NCI-H1105 (cell line): ENCODE results near the gene CACNA1H.
"Not testable (repeated sequence)": the region's sequence is repeated elsewhere in the genome, so short reads cannot be mapped to it uniquely, and the experiment has no call there.

Source experiments
- DNase-seq: peaks from one replicate; lab custom pipeline; 2025; lab: John Stamatoyannopoulos, UW

Gene CACNA1H

DNA sequence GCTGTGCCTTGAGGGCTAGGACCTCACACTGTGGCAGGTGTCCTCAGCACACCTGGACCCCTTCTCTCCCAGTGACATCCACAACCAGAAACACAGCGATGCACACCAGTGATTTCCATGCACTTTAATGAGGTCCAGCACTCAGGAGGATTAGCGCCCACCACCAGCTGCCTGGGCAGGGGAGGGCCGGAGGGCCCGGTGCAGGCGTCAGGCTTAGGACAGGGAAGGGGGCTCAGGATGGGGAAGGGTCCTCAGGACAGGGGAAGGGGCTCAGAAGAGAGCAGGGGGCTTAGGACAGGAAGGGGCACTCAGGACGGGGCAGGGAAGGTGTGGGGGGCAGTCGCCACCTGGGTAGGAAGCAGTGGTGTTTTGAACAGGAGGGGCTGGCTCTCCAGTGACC, 75.3 kb downstream of the CACNA1H start:
- not testable (repeated sequence) for DNase-seq

DNA sequence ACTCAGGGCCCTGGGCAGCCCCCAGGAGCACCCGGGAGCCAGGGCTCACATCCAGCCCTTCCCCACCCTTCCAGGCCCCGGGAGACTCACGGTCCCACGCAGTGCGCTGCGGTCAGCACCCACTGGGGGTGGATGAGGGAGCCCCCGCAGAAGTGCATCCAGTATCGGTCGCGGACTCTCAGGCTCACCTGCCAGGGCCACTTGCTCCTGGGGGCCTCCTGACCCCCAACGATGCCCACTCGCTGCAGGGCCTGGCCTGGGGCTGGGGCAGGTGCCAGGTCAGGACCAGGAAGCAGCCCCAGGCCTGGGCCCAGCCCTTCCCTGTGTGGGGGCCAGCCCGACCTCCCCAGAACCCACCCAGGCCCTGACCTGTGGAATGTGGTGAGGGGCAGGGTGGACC, 76.6 kb downstream of the CACNA1H start:
- DNase-seq = not testable (repeated sequence)

DNA sequence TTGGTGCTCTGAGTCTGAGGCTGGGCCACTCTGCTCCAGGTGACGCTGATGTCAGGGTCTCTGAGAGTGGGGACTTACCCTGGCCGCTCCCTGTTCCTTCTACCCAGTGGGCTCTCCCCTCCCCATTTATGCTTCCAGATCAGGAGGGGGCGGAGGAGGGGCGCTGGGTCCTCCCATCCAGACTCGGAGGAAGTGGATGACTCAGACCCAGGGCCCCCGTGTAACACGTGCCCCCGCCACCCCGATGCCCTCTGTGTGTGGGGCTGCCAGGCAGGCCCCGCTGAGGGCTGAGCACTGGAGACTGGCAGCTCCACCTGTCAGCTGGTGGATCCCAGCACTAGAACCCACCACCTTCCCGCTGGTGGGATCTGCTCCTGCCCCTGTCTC, 77.2 kb downstream of the CACNA1H start, which contains the start of gene TPSB2:
Gene TPSB2 (minus strand): TSS at position 101 of the 387 bp plus-strand sequence. CDS start 233 bp downstream, outside the sequence.
- not testable (repeated sequence) for DNase-seq

DNA sequence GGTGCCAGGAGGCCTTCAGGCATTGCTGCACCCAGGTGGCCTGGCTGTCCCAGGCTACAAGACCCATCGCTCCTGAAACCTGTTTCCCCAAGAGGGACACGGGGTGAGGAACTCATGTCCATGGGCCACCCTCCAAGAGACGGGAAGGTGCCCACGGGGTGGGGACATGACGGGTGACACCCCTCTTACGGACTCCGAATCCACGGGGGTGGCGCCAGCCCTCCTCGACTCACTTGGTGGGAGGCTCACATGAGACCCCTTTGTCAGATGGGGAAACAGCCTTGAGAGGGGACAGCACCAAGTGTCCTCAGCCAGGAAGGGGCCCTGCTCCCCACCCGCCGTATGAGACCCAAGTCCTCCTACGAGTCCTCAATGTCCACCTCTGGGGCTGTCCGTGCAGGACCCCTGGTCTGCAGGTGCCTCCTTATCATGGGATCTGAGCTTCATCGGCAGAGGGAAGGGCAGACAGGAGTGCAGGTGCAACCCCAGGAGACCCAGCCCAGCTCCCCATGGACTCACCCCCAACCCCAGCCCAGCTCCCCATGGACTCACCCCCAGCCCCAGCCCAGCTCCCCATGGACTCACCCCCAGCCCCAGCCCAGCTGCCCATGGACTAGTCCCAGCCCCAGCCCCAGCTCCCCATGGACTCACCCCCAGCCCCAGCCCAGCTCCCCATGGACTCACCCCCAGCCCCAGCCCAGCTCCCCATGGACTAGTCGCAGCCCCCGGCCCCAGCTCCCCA, 77.7 kb downstream of the CACNA1H start:
- DNase-seq = not testable (repeated sequence)

DNA sequence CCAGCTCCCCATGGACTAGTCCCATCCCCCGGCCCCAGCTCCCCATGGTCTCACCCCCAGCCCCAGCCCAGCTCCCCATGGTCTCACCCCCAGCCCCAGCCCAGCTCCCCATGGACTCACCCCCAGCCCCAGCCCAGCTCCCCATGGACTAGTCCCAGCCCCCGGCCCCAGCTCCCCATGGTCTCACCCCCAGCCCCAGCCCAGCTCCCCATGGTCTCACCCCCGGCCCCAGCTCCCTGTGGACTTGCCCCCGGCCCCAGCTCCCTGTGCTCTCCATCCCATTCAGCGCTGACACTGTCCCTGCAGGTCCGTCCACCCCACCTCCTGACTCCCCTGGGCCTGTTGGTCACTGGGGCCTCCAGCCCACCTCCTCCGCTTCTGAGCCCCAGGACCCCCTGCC, 78.4 kb downstream of the CACNA1H start:
- DNase-seq = not testable (repeated sequence)

DNA sequence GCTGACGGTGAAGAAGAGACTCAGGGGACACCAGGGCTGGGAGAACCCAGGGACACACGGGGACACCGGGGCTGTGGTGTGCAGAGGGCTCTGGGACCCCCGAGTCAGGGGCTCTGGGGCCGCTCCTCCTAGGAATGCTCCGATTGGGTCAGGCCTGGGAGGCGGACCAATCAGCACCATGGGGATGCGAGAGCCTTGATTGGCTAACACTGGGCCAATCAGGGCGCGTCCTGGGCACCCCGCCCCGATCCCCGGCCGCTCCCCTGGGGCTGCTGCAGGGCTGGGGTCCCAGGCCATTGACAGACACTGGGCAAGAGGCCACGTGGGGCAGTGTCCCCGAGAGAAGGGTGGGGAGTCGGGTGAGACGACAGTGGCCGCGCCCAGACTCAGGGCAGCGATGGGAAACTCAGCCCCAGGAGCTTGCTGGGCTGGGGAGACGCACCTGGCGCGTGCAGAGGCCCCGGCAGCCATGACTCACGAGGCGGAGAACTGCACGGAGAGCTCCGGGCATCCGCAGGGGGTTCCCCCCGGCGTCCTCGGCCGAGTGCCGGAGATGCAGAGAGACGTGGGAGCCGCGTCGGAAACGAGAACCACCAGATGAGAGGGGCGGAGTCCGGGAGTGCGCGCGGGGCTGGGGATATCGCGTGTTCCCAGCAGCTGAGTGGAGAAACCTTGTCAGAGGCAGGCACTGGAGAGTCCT, 79.3 kb downstream of the CACNA1H start:
- not testable (repeated sequence) for DNase-seq

DNA sequence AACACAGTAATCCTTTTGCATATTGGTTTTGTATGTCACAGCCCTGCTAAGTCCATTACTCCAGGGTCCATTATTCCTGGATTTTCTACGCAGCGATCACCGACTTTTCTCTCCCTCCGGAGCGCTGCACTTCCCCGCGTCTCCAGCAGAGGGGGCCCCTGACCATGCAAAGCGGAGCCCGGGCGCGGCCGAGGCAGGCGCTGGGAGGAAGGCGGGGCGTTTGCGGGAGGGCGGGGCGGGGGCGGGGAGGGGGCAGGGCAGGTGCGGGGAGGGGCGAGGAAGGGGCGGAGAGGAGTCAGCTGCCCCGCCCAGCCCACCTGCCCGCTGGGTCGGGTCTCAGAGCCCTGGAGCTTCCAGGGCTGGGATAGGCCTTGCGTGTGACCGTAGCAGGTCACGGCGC, 83.8 kb downstream of the CACNA1H start:
- not testable (repeated sequence) for DNase-seq

DNA sequence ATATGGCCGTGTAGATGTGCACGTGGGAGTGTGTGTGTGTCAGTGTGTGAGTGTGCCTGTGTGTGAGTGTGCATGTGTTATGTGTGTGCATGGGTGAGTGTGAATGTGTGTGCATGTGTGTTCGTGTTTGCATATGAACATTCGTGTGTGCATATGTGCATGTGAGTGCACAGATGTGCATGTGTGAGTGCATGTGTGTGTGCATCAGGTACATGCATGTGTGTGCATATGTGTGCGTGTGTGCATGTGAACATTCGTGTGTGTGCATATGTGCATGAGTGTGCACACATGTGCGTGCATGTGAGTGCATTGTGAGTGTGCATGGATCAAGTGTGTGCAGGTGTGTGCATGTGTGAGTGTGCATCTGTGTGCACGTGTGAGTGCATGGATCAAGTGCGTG, 85.1 kb downstream of the CACNA1H start:
- DNase-seq = no peak

DNA sequence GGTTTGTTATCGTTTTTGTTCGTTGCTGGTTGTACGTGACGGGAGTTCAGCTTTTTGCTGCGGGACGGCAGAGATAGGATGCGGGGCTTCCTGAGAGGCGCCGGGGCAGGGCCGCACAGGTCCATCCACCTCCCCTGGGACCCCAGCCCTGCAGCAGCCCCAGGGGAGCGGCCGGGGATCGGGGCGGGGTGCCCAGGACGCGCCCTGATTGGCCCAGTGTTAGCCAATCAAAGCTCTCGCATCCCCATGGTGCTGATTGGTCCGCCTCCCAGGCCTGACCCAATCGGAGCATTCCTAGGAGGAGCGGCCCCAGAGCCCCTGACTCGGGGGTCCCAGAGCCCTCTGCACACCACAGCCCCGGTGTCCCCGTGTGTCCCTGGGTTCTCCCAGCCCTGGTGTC, 86.0 kb downstream of the CACNA1H start:
- DNase-seq = not testable (repeated sequence)

DNA sequence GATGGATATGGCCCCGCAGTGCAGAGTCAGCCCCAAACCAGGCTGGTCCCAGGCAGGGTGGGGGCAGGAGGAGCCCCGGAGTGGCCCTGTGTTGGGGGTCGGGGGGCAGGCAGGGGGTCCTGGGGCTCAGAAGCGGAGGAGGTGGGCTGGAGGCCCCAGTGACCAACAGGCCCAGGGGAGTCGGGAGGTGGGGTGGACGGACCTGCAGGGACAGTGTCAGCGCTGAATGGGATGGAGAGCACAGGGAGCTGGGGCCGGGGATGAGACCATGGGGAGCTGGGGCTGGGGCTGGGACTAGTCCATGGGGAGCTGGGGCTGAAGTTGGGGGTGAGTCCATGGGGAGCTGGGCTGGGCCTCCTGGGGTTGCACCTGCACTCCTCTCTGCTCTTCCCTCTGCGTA, 86.7 kb downstream of the CACNA1H start:
- DNase-seq = not testable (repeated sequence)

DNA sequence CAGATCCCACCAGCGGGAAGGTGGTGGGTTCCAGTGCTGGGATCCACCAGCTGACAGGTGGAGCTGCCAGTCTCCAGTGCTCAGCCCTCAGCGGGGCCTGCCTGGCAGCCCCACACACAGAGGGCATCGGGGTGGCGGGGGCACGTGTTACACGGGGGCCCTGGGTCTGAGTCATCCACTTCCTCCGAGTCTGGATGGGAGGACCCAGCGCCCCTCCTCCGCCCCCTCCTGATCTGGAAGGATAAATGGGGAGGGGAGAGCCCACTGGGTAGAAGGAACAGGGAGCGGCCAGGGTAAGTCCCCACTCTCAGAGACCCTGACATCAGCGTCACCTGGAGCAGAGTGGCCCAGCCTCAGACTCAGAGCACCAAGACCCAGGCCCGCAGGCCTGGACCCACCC, 87.5 kb downstream of the CACNA1H start, which contains the start of gene TPSAB1:
Gene TPSAB1 (plus strand): TSS at position 270 of the 400 bp plus-strand sequence. CDS start 234 bp downstream, outside the sequence.
- DNase-seq = not testable (repeated sequence)

DNA sequence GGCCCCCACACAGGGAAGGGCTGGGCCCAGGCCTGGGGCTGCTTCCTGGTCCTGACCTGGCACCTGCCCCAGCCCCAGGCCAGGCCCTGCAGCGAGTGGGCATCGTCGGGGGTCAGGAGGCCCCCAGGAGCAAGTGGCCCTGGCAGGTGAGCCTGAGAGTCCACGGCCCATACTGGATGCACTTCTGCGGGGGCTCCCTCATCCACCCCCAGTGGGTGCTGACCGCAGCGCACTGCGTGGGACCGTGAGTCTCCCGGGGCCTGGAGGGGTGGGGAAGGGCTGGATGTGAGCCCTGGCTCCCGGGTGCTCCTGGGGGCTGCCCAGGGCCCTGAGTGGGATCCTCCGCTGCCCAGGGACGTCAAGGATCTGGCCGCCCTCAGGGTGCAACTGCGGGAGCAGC, 88.2 kb downstream of the CACNA1H start:
- DNase-seq = not testable (repeated sequence)

DNA sequence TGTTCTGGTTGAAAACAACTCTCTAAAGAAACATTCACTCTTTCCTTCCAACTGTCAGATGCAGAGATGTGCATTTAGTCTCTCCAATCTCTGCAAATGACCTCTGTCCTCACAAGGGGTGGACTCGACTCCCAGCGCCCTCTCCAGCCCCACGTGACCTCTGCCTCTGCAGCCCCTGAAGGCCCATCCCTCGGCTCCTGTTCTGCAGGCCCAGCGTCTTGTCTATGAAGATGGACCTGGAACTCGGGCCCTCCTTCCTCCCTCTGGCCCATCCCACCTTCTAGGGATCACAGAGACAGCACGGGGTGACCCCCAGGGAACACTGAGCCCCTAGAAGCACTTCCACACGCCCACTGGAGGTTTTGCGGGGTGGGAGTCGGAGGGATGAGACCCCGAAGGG, 90.5 kb downstream of the CACNA1H start:
- not testable (repeated sequence) for DNase-seq

DNA sequence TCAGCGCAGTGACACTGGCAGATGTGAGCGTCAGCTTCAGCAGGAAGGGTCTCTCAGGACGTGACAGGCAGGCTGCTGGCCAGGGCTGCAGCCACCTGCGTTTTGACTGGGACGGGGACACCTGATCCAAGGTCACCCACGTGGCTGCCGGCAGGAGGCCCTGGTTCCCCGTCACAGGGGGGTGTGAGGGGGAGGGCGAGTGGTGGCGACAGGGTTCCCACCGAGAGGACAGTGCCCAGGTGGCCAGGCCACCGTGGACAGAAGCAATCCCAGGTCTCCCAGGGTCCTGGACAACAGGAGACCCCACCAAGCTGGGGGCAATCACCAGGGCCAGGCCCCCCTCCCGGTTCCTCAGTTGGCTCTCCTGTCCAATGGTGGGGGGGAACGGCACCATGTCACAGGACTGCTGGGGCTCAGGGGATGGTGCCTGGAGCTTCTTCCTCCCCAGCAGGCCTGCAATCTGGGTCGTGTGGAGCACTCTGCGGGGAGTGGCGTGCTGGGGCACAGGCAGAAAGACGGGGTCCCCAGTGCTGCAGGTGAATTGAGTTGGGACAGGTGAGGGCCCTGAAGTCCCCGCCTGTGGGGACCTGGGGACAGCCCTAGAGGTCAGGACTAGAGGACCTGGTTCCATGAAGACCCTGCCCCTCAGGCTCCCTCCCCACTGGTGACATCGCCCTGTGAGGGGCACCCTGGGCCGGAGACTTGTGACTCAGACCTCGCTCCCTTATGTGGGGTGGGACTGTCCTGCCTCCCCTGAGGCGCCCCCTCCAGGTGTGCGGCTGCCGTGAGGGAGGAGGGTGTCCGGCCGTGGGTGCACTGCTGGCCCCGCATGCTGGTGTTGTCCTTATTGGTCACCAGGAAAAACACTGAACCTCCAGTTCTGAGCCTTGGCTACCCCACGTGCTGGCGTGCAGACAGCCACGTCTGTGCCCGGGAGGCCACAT, 91.3 kb downstream of the CACNA1H start:
- not testable (repeated sequence) for DNase-seq

DNA sequence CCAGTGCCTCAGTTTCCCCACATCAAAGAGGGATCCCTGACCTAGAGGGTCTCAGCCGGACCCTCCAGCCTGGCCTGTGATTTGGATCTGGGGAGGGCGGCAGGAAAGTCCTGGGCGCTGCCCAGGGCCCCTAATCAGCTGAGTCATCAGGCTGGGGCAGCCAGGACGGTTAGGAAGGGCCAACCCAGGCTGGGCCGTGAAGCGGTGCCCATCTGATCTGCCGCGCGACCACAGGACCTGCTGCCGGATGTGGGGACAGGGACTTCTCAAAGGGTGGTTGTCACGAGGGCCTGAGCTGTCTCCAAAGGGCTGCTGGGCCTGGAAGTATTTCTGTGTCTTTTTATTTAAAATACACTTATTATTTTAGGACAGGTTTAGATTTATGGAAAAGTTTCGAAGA, 92.0 kb downstream of the CACNA1H start:
- no peak for DNase-seq

DNA sequence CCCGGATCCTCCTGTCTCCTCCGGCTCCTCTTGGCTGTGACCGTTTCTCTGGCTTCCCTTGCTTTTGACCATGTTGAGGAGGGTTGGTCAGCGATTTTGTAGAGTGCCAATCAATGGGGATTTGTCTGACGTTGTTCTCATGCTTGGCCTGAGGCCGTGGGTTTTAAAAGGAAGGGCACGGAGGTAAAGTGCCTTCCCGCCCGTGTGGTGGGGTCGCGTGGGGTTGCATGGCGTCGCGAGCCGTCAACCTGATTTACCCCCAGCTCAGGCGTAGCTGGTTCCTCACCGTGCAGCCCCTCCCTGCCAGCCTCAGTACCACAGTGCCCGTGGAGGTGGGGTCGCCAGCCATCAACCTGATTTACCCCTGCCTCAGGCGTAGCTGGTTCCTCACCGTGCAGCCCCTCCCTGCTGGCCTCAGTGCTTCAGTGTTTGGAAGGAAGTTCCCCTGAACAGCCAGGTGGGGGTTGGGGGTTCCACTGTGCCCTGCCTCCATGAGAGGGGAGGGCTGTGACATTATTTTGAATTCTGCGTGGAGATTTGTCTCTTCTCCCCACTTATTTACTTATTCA, 92.6 kb downstream of the CACNA1H start:
- DNase-seq = no peak

DNA sequence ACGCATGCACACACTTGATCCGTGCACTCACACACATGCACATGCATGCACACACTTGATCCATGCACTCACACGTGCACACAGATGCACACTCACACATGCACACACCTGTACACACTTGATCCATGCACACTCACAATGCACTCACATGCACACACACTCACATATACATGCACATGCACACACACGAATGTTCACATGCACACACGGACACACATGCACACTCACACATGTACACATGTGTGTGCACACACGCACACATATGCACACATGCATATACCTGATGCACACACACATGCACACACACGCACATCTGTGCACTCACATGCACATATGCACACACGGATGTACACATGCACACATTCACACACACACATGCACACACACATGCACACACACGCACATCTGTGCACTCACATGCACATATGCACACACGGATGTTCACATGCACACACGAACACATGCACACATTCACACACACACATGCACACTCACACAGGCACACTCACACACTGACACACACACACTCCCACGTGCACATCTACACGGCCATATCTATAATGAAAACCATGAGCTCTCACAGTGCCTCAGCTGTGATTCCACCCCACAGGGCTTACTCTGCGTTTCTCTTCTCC, 95.1 kb downstream of the CACNA1H start:
- not testable (repeated sequence) for DNase-seq

DNA sequence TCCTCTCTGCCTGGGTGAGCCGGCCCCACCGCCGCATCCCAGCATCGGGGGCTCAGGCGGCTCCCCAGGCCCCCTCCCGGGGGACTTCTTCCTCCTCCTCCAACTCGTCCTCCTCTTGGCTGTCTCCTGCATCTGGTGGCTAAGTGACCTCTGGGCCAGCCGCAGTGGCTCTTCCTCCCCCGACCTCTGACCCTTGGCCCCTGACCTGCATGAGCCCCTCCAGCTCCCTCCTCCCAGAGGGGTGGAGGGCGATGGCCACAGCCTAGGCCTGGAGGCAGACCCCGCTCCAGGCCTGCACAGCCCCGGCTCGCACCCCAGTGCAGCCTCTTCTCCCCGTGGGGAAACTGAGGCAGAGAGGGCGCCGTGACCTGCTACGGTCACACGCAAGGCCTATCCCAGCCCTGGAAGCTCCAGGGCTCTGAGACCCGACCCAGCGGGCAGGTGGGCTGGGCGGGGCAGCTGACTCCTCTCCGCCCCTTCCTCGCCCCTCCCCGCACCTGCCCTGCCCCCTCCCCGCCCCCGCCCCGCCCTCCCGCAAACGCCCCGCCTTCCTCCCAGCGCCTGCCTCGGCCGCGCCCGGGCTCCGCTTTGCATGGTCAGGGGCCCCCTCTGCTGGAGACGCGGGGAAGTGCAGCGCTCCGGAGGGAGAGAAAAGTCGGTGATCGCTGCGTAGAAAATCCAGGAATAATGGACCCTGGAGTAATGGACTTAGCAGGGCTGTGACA, 96.3 kb downstream of the CACNA1H start:
- not testable (repeated sequence) for DNase-seq

DNA sequence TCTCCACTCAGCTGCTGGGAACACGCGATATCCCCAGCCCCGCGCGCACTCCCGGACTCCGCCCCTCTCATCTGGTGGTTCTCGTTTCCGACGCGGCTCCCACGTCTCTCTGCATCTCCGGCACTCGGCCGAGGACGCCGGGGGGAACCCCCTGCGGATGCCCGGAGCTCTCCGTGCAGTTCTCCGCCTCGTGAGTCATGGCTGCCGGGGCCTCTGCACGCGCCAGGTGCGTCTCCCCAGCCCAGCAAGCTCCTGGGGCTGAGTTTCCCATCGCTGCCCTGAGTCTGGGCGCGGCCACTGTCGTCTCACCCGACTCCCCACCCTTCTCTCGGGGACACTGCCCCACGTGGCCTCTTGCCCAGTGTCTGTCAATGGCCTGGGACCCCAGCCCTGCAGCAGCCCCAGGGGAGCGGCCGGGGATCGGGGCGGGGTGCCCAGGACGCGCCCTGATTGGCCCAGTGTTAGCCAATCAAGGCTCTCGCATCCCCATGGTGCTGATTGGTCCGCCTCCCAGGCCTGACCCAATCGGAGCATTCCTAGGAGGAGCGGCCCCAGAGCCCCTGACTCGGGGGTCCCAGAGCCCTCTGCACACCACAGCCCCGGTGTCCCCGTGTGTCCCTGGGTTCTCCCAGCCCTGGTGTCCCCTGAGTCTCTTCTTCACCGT, 100.9 kb downstream of the CACNA1H start:
- DNase-seq = not testable (repeated sequence)

DNA sequence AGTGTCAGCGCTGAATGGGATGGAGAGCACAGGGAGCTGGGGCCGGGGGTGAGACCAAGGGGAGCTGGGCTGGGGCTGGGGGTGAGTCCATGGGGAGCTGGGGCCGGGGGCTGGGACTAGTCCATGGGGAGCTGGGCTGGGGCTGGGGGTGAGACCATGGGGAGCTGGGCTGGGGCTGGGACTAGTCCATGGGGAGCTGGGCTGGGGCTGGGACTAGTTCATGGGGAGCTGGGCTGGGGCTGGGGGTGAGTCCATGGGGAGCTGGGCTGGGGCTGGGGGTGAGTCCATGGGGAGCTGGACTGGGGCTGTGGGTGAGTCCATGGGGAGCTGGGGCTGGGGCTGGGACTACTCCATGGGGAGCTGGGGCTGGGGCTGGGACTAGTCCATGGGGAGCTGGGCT, 101.9 kb downstream of the CACNA1H start:
- DNase-seq = not testable (repeated sequence)
